HepG2 (cell line): ENCODE data around the gene PARK7. TPM values are rescaled to one million over a fixed set of nuclear protein-coding genes. Genes with fewer than 3 reads are reported as not detected.

ENCODE experiments used
- CENPT ChIP-seq: sonication (generic); formaldehyde crosslinking; IDR thresholded peaks from 2 replicates; pipeline ENCODE4 v1.8.0; 2022; ENCODE audit warnings: low read depth, mild to moderate bottlenecking, moderate library complexity, missing genetic modification reagents
- ERF ChIP-seq: IDR thresholded peaks from 2 replicates; pipeline ENCODE4 v1.6.1; 2018; ENCODE audit warnings: missing biosample characterization, missing genetic modification reagents
- GMEB2 ChIP-seq: IDR thresholded peaks from 2 replicates; pipeline ENCODE4 v1.6.1; 2016; ENCODE audit warnings: missing biosample characterization, missing genetic modification reagents, low read depth
- HNRNPK ChIP-seq: fragments of 200-400 bp; formaldehyde crosslinking; IDR thresholded peaks from 2 replicates; pipeline ENCODE4 v1.6.1; 2018; ENCODE audit warnings: low read length, low read depth, moderate library complexity, mild to moderate bottlenecking; ENCODE audit not compliant: poor library complexity, severe bottlenecking
- MXD4 ChIP-seq: IDR thresholded peaks from 2 replicates; pipeline ENCODE4 v1.6.1; 2016; ENCODE audit warnings: mild to moderate bottlenecking, missing biosample characterization, missing genetic modification reagents
- POGZ ChIP-seq: sonication (generic); formaldehyde crosslinking; IDR thresholded peaks from 2 replicates; pipeline ENCODE4 v1.4.0; 2020; ENCODE audit warnings: mild to moderate bottlenecking, missing genetic modification reagents
- PRPF4 ChIP-seq: fragments of 200-400 bp; formaldehyde crosslinking; IDR thresholded peaks from 2 replicates; pipeline ENCODE4 v1.6.1; 2016; ENCODE audit warnings: low read length, low read depth; ENCODE audit not compliant: poor library complexity, severe bottlenecking
- RBM39 ChIP-seq: fragments of 200-400 bp; formaldehyde crosslinking; IDR thresholded peaks from one replicate; pipeline ENCODE4 v1.6.1; 2018; ENCODE audit warnings: antibody characterized with exemption, mild to moderate bottlenecking, low read depth, low read length; ENCODE audit not compliant: poor library complexity, severe bottlenecking
- SMARCC2 ChIP-seq: fragments of 450-650 bp; IDR thresholded peaks from 2 replicates; pipeline ENCODE4 v1.6.1; 2017; ENCODE audit warnings: antibody characterized with exemption, mild to moderate bottlenecking
- SOX13 ChIP-seq, 3 experiments: fragments of 450-650 bp in 1 of 3; sonication (generic) in 1 of 3; formaldehyde crosslinking in 1 of 3; IDR thresholded peaks in 2 of 3; conservative IDR thresholded peaks in 1 of 3; 2 replicates each; pipeline versions ENCODE4 v1.5.0 to v1.6.1; 2016 to 2020; ENCODE audit warnings: antibody characterized with exemption in 1 of 3, mild to moderate bottlenecking in 1 of 3, missing compliant biosample characterization in 1 of 3, missing genetic modification reagents in 1 of 3, moderate library complexity in 1 of 3
- TGIF2 ChIP-seq: IDR thresholded peaks from 2 replicates; pipeline ENCODE4 v1.6.1; 2016; ENCODE audit warnings: control low read depth, missing compliant biosample characterization
- ZFP41 ChIP-seq: sonication (generic); formaldehyde crosslinking; IDR thresholded peaks from 2 replicates; pipeline ENCODE4 v1.4.0; 2020; ENCODE audit warnings: mild to moderate bottlenecking, missing genetic modification reagents, borderline replicate concordance
- ZNF276 ChIP-seq: sonication (generic); formaldehyde crosslinking; IDR thresholded peaks from 2 replicates; pipeline ENCODE4 v1.4.0; 2020; ENCODE audit warnings: mild to moderate bottlenecking, low read depth, missing genetic modification reagents
- ZNF430 ChIP-seq: sonication (generic); formaldehyde crosslinking; IDR thresholded peaks from 2 replicates; pipeline ENCODE4 v1.9.0; 2021; ENCODE audit warnings: mild to moderate bottlenecking, missing genetic modification reagents
- ZNF772 ChIP-seq: sonication (generic); formaldehyde crosslinking; IDR thresholded peaks from 2 replicates; pipeline ENCODE4 v1.5.0; 2020; ENCODE audit warnings: mild to moderate bottlenecking, missing genetic modification reagents
- ZSCAN22 ChIP-seq: sonication (generic); formaldehyde crosslinking; IDR thresholded peaks from 2 replicates; pipeline ENCODE4 v1.4.0; 2020; ENCODE audit warnings: mild to moderate bottlenecking, missing genetic modification reagents
- polyA plus RNA-seq, 8 experiments: library from polyadenylated mRNA; depleted of rRNA in 3 of 8; stranded (reverse) in 7 of 8; unstranded in 1 of 8; fragments of >200 nt; fragmentation: Illumina TruSeq in 4 of 8; extraction: Trizol in 4 of 8; gene quantifications; 2 replicates each; pipeline versions ENCODE4 v1.2.1 to v1.2.3, GENCODE V29; 2011 to 2016; ENCODE audit warnings: low read depth in 4 of 8, missing spikeins in 1 of 8, mixed read lengths in 1 of 8; ENCODE audit not compliant: insufficient read depth in 1 of 8
- total RNA-seq, 5 experiments: library from RNA; depleted of rRNA; stranded (reverse); fragments of >200 nt; fragmentation: Illumina TruSeq; extraction: Trizol; gene quantifications; 2 replicates each; pipeline ENCODE4 v1.2.3, GENCODE V29; 2016; ENCODE audit warnings: low read depth in 1 of 5
- TF ChIP-seq, protein P1 (sequence below): sonication (generic); formaldehyde crosslinking; IDR thresholded peaks from 2 replicates; pipeline ENCODE4 v1.8.0; 2022; ENCODE audit warnings: missing genetic modification reagents, mild to moderate bottlenecking, moderate library complexity, borderline replicate concordance
- TF ChIP-seq, protein P2 (sequence below): sonication (generic); formaldehyde crosslinking; IDR thresholded peaks from 2 replicates; pipeline ENCODE4 v1.4.0; 2020; ENCODE audit warnings: missing genetic modification reagents, borderline replicate concordance
- TF ChIP-seq, protein P3 (sequence below): sonication (generic); formaldehyde crosslinking; IDR thresholded peaks from 2 replicates; pipeline ENCODE4 v1.4.0; 2020; ENCODE audit warnings: missing genetic modification reagents

PARK7 gene
- total and polyA plus RNA-seq, 2 of the 13 experiments (the other 11 are each of a cell fraction or from before 2014, with no cell fraction given) = 212 to 296 TPM

DNA sequence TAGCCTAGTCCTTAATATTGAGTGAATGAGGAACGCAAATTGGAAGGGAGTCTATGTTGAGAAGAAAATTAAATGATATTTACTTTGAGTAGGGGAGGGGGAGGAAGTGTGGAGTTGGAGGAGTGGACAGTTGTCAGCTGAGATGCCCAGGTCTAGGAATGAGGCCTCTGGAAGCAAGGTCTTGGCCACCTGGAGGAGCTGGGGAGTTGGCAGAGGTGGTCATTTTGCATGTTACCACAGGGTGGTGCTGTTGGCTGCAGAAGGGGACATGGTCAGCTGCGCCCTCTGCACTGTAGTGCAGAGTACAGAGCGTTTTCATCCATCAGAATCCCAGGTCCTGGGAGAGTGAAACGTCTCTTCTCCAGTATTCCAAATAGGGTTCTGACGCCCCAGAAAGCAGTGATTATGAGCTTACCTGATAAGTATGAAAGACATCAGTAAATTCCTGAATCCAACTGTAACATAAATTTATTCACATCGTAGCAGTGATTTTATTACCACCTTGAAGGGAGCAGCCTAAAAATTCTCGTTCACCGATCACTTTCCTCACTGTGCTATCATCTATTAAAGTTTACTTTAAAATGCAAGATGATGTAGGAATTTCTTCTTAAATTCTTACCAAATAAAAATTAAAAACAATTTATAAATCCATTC, 13.8 kb downstream of the PARK7 start (continued):
- TF ChIP-seq, protein P1, sequence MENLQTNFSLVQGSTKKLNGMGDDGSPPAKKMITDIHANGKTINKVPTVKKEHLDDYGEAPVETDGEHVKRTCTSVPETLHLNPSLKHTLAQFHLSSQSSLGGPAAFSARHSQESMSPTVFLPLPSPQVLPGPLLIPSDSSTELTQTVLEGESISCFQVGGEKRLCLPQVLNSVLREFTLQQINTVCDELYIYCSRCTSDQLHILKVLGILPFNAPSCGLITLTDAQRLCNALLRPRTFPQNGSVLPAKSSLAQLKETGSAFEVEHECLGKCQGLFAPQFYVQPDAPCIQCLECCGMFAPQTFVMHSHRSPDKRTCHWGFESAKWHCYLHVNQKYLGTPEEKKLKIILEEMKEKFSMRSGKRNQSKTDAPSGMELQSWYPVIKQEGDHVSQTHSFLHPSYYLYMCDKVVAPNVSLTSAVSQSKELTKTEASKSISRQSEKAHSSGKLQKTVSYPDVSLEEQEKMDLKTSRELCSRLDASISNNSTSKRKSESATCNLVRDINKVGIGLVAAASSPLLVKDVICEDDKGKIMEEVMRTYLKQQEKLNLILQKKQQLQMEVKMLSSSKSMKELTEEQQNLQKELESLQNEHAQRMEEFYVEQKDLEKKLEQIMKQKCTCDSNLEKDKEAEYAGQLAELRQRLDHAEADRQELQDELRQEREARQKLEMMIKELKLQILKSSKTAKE (CRISPR knock-in tag) = no peak
- no peak for TF ChIP-seq ZNF430 (CRISPR knock-in tag)
- TF ChIP-seq CENPT = no peak
- no peak for TF ChIP-seq SMARCC2
- TF ChIP-seq ZNF772 (CRISPR knock-in tag) = 0 out of 2 replicates have a peak, but pooled peaks have one; percentile 53
- no peak for TF ChIP-seq SOX13 (IDR thresholded peaks at IDR 0.05)
- TF ChIP-seq SOX13 (CRISPR knock-in tag; conservative IDR thresholded peaks at IDR 0.05 in 1 of 2, IDR thresholded peaks at IDR 0.05 in 1 of 2) = peak in 1 of 2 experiments; percentile 37; a peak in 1 of 4 replicates
- TF ChIP-seq TGIF2 (CRISPR knock-in tag) = no peak
- TF ChIP-seq MXD4 (CRISPR knock-in tag) = 0 out of 2 replicates have a peak, but pooled peaks have one; percentile 48
- TF ChIP-seq, protein P2, sequence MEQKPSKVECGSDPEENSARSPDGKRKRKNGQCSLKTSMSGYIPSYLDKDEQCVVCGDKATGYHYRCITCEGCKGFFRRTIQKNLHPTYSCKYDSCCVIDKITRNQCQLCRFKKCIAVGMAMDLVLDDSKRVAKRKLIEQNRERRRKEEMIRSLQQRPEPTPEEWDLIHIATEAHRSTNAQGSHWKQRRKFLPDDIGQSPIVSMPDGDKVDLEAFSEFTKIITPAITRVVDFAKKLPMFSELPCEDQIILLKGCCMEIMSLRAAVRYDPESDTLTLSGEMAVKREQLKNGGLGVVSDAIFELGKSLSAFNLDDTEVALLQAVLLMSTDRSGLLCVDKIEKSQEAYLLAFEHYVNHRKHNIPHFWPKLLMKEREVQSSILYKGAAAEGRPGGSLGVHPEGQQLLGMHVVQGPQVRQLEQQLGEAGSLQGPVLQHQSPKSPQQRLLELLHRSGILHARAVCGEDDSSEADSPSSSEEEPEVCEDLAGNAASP = peak; percentile 49; the same call in 1 of the 2 replicates
- no peak for TF ChIP-seq HNRNPK
- TF ChIP-seq ERF = peak; percentile 64; the same call in 1 of the 2 replicates
- no peak for TF ChIP-seq GMEB2 (CRISPR knock-in tag)
- no peak for TF ChIP-seq ZSCAN22 (CRISPR knock-in tag)
- no peak for TF ChIP-seq RBM39
- no peak for TF ChIP-seq PRPF4
- TF ChIP-seq, protein P3, sequence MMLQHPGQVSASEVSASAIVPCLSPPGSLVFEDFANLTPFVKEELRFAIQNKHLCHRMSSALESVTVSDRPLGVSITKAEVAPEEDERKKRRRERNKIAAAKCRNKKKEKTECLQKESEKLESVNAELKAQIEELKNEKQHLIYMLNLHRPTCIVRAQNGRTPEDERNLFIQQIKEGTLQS = no peak
- TF ChIP-seq ZFP41 (CRISPR knock-in tag) = no peak
- no peak for TF ChIP-seq ZNF276 (CRISPR knock-in tag)
- peak; percentile 60; the same call in 1 of the 2 replicates for TF ChIP-seq POGZ (CRISPR knock-in tag)
